Muscle layer of duodenum (tissue), 2 donors: ENCODE measurements around the gene NCR3LG1.

Source experiments
- H3K27ac ChIP-seq: one replicate; pipeline ENCODE4 v1.7.0; 2013; ENCODE audit warnings: mild to moderate bottlenecking, low read length
- H3K27me3 ChIP-seq: one replicate; pipeline ENCODE4 v1.7.0; 2013; ENCODE audit warnings: low read depth, mild to moderate bottlenecking, control low read depth, low read length
- H3K36me3 ChIP-seq, 2 donors: one replicate each; pipeline ENCODE4 v1.7.0; 2013; ENCODE audit warnings: low read length in 2 of 2, control low read depth in 1 of 2, mild to moderate bottlenecking in 1 of 2; ENCODE audit not compliant: insufficient read depth in 2 of 2, control insufficient read depth in 1 of 2
- H3K4me1 ChIP-seq, 2 donors: one replicate each; pipeline ENCODE4 v1.7.0; 2013; ENCODE audit warnings: low read length in 2 of 2, mild to moderate bottlenecking in 2 of 2, control low read depth in 1 of 2, moderate library complexity in 1 of 2; ENCODE audit not compliant: insufficient read depth in 2 of 2, control insufficient read depth in 1 of 2
- H3K4me3 ChIP-seq, 2 donors: one replicate each; pipeline ENCODE4 v1.7.0; 2013; ENCODE audit warnings: low read length in 2 of 2, low read depth in 1 of 2, mild to moderate bottlenecking in 1 of 2
- H3K9me3 ChIP-seq, 2 donors: one replicate each; pipeline ENCODE4 v1.7.0; 2013; ENCODE audit warnings: low read length in 2 of 2, control low read depth in 1 of 2, mild to moderate bottlenecking in 1 of 2; ENCODE audit not compliant: control insufficient read depth in 1 of 2
- donor health status: healthy.

The NCR3LG1 gene

DNA sequence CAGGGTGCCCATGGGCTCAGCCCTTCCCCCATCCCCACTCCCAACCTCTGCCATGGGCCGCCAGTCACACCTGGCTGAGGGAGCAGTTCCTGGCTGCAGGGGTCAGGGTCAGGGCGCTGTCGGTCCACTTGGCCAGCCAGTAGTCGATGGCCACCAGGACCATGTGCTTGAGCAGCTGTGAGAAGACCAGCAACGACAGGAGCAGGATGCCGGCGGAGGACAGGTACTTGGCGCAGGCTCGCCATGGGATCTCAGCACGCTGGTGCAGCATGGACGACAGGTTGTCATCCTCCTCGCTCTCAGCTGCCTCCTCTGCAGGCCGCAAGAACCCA lies 55.2 kb downstream of the NCR3LG1 start:
- Histone ChIP-seq H3K9me3 (no peaks in the 10 kb centered on the region), H3K27ac (no peak overlapping the region), H3K27me3 (no peaks in the 10 kb centered on the region), H3K4me3 (no peak overlapping the region), H3K36me3 (no peaks in the 10 kb centered on the region), H3K4me1 (no peaks in the 10 kb centered on the region)

- H3K36me3 ChIP-seq: no peaks in the 10 kb centered on the region
- H3K4me3 ChIP-seq: no peak overlapping the region
- H3K27ac ChIP-seq: no peak overlapping the region
- H3K4me1 ChIP-seq: no peaks in the 10 kb centered on the region
- H3K9me3 ChIP-seq: no peaks in the 10 kb centered on the region
- H3K27me3 ChIP-seq: no peaks in the 10 kb centered on the region
Observed at GRCh38 chr11:17407575-17407974, 56.0 kb downstream of the NCR3LG1 start.

GRCh38 chr11:17408026-17408425 lies 56.4 kb downstream of the NCR3LG1 start:
- H3K4me3 ChIP-seq: no peak overlapping the region
- H3K27ac ChIP-seq: no peak overlapping the region
- no peaks in the 10 kb centered on the region for H3K4me1 ChIP-seq
- H3K36me3 ChIP-seq: no peaks in the 10 kb centered on the region
- no peaks in the 10 kb centered on the region for H3K9me3 ChIP-seq
- no peaks in the 10 kb centered on the region for H3K27me3 ChIP-seq

GRCh38 chr11:17408641-17409040 lies 57.0 kb downstream of the NCR3LG1 start:
- H3K27ac ChIP-seq: no peak overlapping the region

DNA sequence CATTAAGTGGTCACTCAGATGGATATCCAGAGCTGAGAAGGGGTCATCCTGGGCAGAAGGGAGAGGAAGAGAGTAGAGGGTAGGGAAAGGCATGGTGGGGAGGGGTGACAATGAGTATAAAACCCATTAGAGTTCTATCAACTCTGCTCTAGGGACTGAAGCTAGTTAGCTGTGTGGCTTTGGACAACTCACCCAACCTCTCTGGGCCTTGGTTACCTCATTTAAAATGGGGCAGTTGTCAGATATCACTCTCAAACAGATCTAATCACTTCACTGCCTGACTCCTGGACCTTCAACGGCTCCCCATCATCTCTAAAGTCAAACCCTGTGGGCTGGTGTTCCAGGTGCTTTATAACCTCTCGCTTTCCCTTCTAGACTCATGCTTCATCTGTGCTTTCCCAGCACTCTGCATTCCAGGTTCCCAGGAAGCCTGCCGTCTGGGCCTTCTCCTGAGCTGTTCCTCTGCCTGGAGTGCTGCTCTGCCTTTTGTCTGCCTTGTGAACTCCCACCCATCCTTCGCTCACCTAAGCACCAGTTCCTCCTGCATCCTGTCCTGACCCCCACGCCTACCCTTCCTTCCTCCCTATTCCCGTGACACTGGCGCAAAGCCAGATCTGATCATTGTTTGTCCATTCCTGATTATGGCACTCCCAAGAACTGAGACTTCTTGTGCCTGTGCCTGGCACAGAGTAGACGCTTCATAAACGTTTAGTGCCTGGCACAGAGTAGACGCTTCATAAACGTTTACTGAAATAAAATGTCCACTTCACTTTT lies 59.2 kb downstream of the NCR3LG1 start:
- H3K27ac ChIP-seq: no peak overlapping the region
- no peak overlapping the region for H3K4me3 ChIP-seq
- H3K27me3 ChIP-seq: no peaks in the 10 kb centered on the region
- no peaks in the 10 kb centered on the region for H3K9me3 ChIP-seq
- no peaks in the 10 kb centered on the region for H3K4me1 ChIP-seq
- H3K36me3 ChIP-seq: no peaks in the 10 kb centered on the region

More at GRCh38 chr11:17408641-17409040, 57.0 kb downstream of the NCR3LG1 start:
- no peaks in the 10 kb centered on the region for H3K4me1 ChIP-seq
- H3K27me3 ChIP-seq: no peaks in the 10 kb centered on the region
- H3K4me3 ChIP-seq: no peak overlapping the region
- H3K9me3 ChIP-seq: no peaks in the 10 kb centered on the region
- no peaks in the 10 kb centered on the region for H3K36me3 ChIP-seq

GRCh38 chr11:17411418-17411817 lies 59.8 kb downstream of the NCR3LG1 start:
- no peaks in the 10 kb centered on the region for H3K4me1 ChIP-seq
- H3K27ac ChIP-seq: no peak overlapping the region
- H3K36me3 ChIP-seq: no peaks in the 10 kb centered on the region
- H3K9me3 ChIP-seq: no peaks in the 10 kb centered on the region
- H3K27me3 ChIP-seq: no peaks in the 10 kb centered on the region
- no peak overlapping the region for H3K4me3 ChIP-seq

DNA sequence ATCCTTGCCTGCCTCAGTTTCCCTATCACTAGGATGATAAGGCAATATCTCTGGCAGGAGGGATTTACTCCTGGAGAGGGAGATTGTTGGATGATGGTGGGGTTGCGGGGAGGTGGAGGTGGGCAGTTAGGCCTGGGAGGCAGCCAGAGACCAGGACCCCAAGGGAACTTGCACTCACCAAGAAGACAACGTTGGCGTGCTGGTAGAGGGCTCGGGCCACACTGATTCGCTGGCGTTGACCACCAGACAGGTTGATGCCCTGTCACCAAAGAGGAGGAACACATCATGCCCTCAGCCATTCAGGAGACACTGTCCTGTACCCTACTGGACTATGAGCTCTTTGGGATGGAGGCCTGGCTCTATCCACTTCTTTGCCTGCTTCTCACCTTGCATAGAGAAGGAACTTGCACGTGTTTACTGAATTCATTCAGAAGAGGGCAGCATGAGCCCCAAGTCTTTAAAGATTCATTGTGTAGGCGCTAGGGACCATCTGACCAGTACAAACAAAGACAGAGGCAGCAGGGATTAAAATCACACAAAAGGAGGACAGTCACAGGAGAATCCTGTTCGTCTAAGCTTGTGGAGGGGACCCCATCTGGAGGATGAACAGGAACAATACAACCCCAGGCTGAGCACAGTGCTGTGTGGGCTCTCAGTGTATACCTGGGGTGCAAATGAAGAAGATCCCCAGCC lies 61.0 kb downstream of the NCR3LG1 start:
- Histone ChIP-seq H3K4me3 (no peak overlapping the region), H3K4me1 (no peaks in the 10 kb centered on the region), H3K27ac (no peak overlapping the region), H3K36me3 (no peaks in the 10 kb centered on the region), H3K9me3 (no peaks in the 10 kb centered on the region), H3K27me3 (no peaks in the 10 kb centered on the region)

GRCh38 chr11:17413414-17414316 lies 62.1 kb downstream of the NCR3LG1 start:
- H3K36me3 ChIP-seq: no peaks in the 10 kb centered on the region
- no peak overlapping the region for H3K27ac ChIP-seq
- no peaks in the 10 kb centered on the region for H3K27me3 ChIP-seq
- H3K4me3 ChIP-seq: no peak overlapping the region
- H3K4me1 ChIP-seq: no peaks in the 10 kb centered on the region
- H3K9me3 ChIP-seq: no peaks in the 10 kb centered on the region

GRCh38 chr11:17414317-17414737 lies 62.7 kb downstream of the NCR3LG1 start:
- Histone ChIP-seq H3K4me1 (no peaks in the 10 kb centered on the region), H3K4me3 (no peak overlapping the region), H3K9me3 (no peaks in the 10 kb centered on the region), H3K36me3 (no peaks in the 10 kb centered on the region), H3K27ac (no peak overlapping the region), H3K27me3 (no peaks in the 10 kb centered on the region)

- H3K27ac ChIP-seq: no peak overlapping the region
Observed at GRCh38 chr11:17414992-17415391, 63.4 kb downstream of the NCR3LG1 start.

GRCh38 chr11:17415523-17416104 lies 64.0 kb downstream of the NCR3LG1 start:
- Histone ChIP-seq H3K27ac (no peak overlapping the region), H3K27me3 (no peaks in the 10 kb centered on the region), H3K4me1 (no peaks in the 10 kb centered on the region), H3K4me3 (no peak overlapping the region), H3K9me3 (no peaks in the 10 kb centered on the region), H3K36me3 (no peaks in the 10 kb centered on the region)

More at GRCh38 chr11:17414992-17415391, 63.4 kb downstream of the NCR3LG1 start:
- H3K9me3 ChIP-seq: no peaks in the 10 kb centered on the region
- H3K4me1 ChIP-seq: no peaks in the 10 kb centered on the region
- H3K27me3 ChIP-seq: no peaks in the 10 kb centered on the region
- no peak overlapping the region for H3K4me3 ChIP-seq
- no peaks in the 10 kb centered on the region for H3K36me3 ChIP-seq
